Rectal smooth muscle tissue (tissue), 1 donor: Measurements from ENCODE around the gene NFIA.

Experiments
- H3K27ac ChIP-seq: one replicate; pipeline ENCODE4 v1.7.0; 2013; ENCODE audit warnings: low read depth, low read length, inconsistent platforms
- H3K27me3 ChIP-seq: one replicate; pipeline ENCODE4 v1.7.0; 2013; ENCODE audit warnings: low read length; ENCODE audit not compliant: control insufficient read depth, insufficient read depth
- H3K36me3 ChIP-seq: one replicate; pipeline ENCODE4 v1.7.0; 2013; ENCODE audit warnings: low read length; ENCODE audit not compliant: control insufficient read depth, insufficient read depth
- H3K4me1 ChIP-seq: one replicate; pipeline ENCODE4 v1.7.0; 2013; ENCODE audit warnings: low read length; ENCODE audit not compliant: control insufficient read depth, insufficient read depth
- H3K4me3 ChIP-seq: one replicate; pipeline ENCODE4 v1.7.0; 2013; ENCODE audit warnings: low read length
- H3K9ac ChIP-seq: one replicate; pipeline ENCODE4 v1.7.0; 2013; ENCODE audit warnings: low read length

NFIA gene

GRCh38 chr1:61090546-61091202 is 8.3 kb downstream of the NFIA start:
- no peak overlapping the region for H3K27ac ChIP-seq
- peaks cover 5% of the 10 kb centered on the region for H3K36me3 ChIP-seq
- no peak overlapping the region for H3K4me3 ChIP-seq
- no peak overlapping the region for H3K9ac ChIP-seq
- peaks cover 22% of the 10 kb centered on the region for H3K4me1 ChIP-seq
- H3K27me3 ChIP-seq, result no peaks in the 10 kb centered on the region

- Histone ChIP-seq H3K27me3 (no peaks in the 10 kb centered on the region), H3K9ac (no peak overlapping the region), H3K36me3 (peaks cover 5% of the 10 kb centered on the region), H3K4me1 (peaks cover 22% of the 10 kb centered on the region), H3K27ac (no peak overlapping the region), H3K4me3 (no peak overlapping the region)
Measured at GRCh38 chr1:61091455-61091854, 9.1 kb downstream of the NFIA start.

- Histone ChIP-seq H3K4me3 (no peak overlapping the region), H3K9ac (no peak overlapping the region), H3K4me1 (peaks cover 17% of the 10 kb centered on the region)
Measured at GRCh38 chr1:61092642-61093041, 10.3 kb downstream of the NFIA start.

GRCh38 chr1:61093525-61094137 is 11.3 kb downstream of the NFIA start:
- Histone ChIP-seq H3K4me3 (no peak overlapping the region), H3K9ac (no peak overlapping the region), H3K27me3 (no peaks in the 10 kb centered on the region)

More at GRCh38 chr1:61092642-61093041, 10.3 kb downstream of the NFIA start:
- no peaks in the 10 kb centered on the region for H3K27me3 ChIP-seq
- no peak overlapping the region for H3K27ac ChIP-seq
- H3K36me3 ChIP-seq, result peaks cover 5% of the 10 kb centered on the region

GRCh38 chr1:61094677-61095469 is 12.5 kb downstream of the NFIA start:
- Histone ChIP-seq H3K36me3 (no peaks in the 10 kb centered on the region), H3K27ac (no peak overlapping the region), H3K9ac (no peak overlapping the region), H3K4me1 (peaks cover 21% of the 10 kb centered on the region), H3K27me3 (no peaks in the 10 kb centered on the region), H3K4me3 (no peak overlapping the region)

More at GRCh38 chr1:61093525-61094137, 11.3 kb downstream of the NFIA start:
- peaks cover 1% of the 10 kb centered on the region for H3K36me3 ChIP-seq
- no peak overlapping the region for H3K27ac ChIP-seq
- peaks cover 19% of the 10 kb centered on the region for H3K4me1 ChIP-seq

- no peaks in the 10 kb centered on the region for H3K27me3 ChIP-seq
- no peak overlapping the region for H3K4me3 ChIP-seq
- H3K9ac ChIP-seq, result no peak overlapping the region
- H3K36me3 ChIP-seq, result no peaks in the 10 kb centered on the region
- H3K27ac ChIP-seq, result no peak overlapping the region
- H3K4me1 ChIP-seq, result peaks cover 21% of the 10 kb centered on the region
Measured at GRCh38 chr1:61095470-61095812, 13.1 kb downstream of the NFIA start.

- H3K4me1 ChIP-seq, result peaks cover 19% of the 10 kb centered on the region
- no peak overlapping the region for H3K27ac ChIP-seq
Measured at GRCh38 chr1:61097317-61097716, 15.0 kb downstream of the NFIA start.

GRCh38 chr1:61097722-61098121 is 15.4 kb downstream of the NFIA start:
- peaks cover 20% of the 10 kb centered on the region for H3K4me1 ChIP-seq
- H3K4me3 ChIP-seq, result no peak overlapping the region
- H3K36me3 ChIP-seq, result no peaks in the 10 kb centered on the region
- no peak overlapping the region for H3K27ac ChIP-seq
- H3K27me3 ChIP-seq, result no peaks in the 10 kb centered on the region
- no peak overlapping the region for H3K9ac ChIP-seq

More at GRCh38 chr1:61097317-61097716, 15.0 kb downstream of the NFIA start:
- no peaks in the 10 kb centered on the region for H3K27me3 ChIP-seq
- no peak overlapping the region for H3K4me3 ChIP-seq
- H3K9ac ChIP-seq, result no peak overlapping the region
- no peaks in the 10 kb centered on the region for H3K36me3 ChIP-seq

- peaks cover 25% of the 10 kb centered on the region for H3K4me1 ChIP-seq
- H3K27me3 ChIP-seq, result no peaks in the 10 kb centered on the region
- H3K27ac ChIP-seq, result no peak overlapping the region
- H3K4me3 ChIP-seq, result no peak overlapping the region
- no peaks in the 10 kb centered on the region for H3K36me3 ChIP-seq
- H3K9ac ChIP-seq, result no peak overlapping the region
Measured at GRCh38 chr1:61098333-61098732, 16.0 kb downstream of the NFIA start.

GRCh38 chr1:61098906-61099437 is 16.6 kb downstream of the NFIA start:
- Histone ChIP-seq H3K27ac (no peak overlapping the region), H3K9ac (no peak overlapping the region), H3K4me1 (peaks cover 19% of the 10 kb centered on the region), H3K4me3 (no peak overlapping the region), H3K36me3 (no peaks in the 10 kb centered on the region), H3K27me3 (no peaks in the 10 kb centered on the region)

- Histone ChIP-seq H3K27me3 (no peaks in the 10 kb centered on the region), H3K36me3 (no peaks in the 10 kb centered on the region), H3K4me1 (peaks cover 11% of the 10 kb centered on the region), H3K4me3 (no peak overlapping the region), H3K27ac (no peak overlapping the region), H3K9ac (no peak overlapping the region)
Measured at GRCh38 chr1:61100578-61100977, 18.2 kb downstream of the NFIA start.

GRCh38 chr1:61101536-61101935 is 19.2 kb downstream of the NFIA start:
- H3K27ac ChIP-seq, result no peak overlapping the region
- peaks cover 11% of the 10 kb centered on the region for H3K4me1 ChIP-seq
- H3K36me3 ChIP-seq, result no peaks in the 10 kb centered on the region
- no peaks in the 10 kb centered on the region for H3K27me3 ChIP-seq
- peak overlapping the region; percentile 13 for H3K4me3 ChIP-seq
- H3K9ac ChIP-seq, result no peak overlapping the region
